HUDEP-2 (cell line): Measurements from ENCODE around the gene ADAMTS2.
A peak's percentile ranks its signal among the peaks of the same experiment; 100 is the strongest.

Experiments used
- DNase-seq, 76 experiments: peaks; one replicate each; lab custom pipeline; 2025; ENCODE audit not compliant: unreplicated experiment in 76 of 76; lab: John Stamatoyannopoulos, UW

The ADAMTS2 gene

DNA sequence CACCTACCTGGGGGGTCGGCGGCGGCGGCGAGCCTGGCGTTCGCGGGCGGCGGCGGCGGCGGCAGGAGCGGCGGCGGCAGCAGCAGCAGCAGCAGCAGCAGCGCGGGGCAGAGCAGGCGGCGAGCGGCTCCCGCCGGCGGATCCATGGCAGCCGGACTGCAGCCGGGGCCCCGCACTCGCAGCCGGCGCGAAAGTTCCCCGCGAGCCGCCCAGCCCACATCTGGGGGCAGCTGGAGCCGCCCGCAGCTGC is 153 bp downstream of the ADAMTS2 start:
- no peak for DNase-seq

DNA sequence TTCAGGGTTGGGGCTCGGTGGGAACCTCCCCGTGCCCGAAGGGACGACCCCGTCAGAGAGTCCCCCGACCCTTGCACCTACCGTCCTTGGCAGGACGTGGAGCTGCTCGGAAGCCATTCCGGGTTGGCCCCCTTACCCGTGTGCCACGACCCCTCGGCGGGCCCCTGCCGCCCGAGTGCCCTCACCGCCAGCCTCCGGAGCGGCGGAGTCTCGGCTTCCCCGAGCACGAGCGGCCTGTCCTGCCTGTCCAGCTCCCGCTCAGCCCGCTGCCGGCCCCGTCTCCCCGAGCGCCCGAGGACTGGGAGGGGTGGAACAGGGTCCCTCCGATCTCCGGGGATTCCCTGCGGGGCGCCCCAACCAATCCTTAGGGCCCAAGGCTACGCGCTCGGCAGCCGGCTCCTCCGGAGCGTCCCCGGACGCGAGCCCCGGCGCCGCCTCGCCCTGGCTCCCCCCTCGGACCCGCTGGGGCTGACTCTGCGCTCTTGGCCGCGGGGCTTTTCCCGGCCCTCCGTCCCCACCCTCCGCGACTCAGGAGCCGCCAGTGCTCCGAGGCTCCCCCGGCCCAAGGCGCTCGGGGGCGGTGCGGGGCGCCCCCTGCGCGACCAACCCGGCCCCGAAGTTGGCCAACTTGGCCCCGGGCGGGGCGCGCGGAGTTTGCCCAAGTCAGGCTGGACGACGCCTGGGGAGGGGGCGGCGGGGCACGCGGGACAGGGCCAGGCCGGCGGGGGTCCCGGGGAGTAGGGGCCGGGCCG is 654 bp downstream of the ADAMTS2 start:
- DNase-seq: no peak

- peak in 1 of 76 experiments; percentile 2 for DNase-seq
Observed at GRCh38 chr5:179343719-179344430, 1.4 kb downstream of the ADAMTS2 start.

DNA sequence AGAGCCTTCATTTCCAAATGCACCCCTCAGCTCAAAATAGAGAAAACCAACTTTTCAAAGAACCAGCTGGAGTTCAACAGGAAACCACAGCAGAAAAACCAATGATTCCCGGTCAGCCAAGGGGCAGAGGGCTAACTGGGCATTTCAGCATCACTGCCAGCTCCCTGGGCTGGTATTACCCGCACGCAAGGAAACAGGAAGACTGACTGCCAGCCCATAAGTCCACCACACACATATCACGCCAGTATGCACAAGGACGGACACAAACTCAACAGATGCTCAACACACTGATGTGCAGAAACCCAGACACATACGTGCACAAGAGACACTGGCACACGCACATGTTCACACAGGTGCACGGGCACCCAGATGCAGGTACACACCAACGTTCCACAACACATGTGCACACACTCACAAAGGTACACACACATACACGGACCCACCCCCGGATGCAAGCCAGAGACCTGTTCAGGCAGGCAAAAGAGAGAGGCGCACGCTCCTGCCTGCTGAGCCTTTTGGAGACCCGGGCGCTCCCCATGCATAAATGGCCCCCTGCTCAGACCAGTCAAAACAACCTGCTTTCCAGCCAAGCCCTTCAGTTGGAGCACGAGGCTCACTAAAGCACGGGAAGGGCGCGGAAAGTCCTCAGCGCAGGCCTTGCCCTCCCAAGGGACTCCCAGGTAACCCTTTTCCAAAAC is 2.1 kb downstream of the ADAMTS2 start:
- no peak for DNase-seq

GRCh38 chr5:179342577-179342976 is 2.7 kb downstream of the ADAMTS2 start:
- no peak for DNase-seq

DNA sequence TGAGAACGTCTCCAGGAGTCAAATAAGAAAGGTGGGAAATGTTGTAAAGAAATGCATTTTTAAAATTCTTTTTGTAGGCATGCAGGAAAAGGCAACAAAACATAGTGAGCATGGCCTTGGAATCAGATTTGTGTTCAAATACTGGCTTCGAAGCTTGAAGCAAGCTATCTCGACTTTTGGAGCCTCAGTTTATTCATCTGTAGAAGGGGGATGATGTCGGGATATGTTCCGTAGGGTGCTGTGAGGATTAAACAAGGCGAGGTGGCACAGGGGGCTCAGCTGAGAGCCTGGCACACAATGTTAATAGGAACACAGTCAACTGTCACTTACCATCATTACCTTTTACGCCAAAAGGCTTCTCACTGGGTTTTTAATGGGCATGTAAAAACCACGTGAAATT is 4.8 kb downstream of the ADAMTS2 start:
- no peak for DNase-seq

GRCh38 chr5:179339996-179340395 is 5.3 kb downstream of the ADAMTS2 start:
- DNase-seq: no peak

DNA sequence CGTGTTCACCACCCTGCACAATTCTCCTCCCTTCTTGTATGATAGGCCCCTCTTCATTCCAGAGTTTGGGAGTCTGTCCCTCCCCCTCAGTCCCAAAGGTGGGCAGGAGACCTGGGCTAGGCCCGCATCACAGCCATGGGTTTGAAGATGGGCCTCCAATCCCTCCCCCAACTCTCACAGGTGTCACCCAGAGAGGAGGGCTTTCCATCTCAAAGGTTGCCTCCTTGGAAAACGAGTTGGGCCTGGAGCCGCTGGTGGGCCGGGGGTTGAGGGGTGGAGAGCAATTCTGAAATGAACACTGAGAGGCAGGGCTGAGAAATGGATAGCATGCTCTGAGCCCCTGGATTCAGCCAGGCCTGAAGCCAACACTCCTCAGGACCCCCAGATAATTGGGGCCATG is 6.2 kb downstream of the ADAMTS2 start:
- DNase-seq: no peak

- DNase-seq: no peak
Observed at GRCh38 chr5:179337796-179338676, 7.2 kb downstream of the ADAMTS2 start.

GRCh38 chr5:179336871-179337795 is 8.1 kb downstream of the ADAMTS2 start:
- no peak for DNase-seq

GRCh38 chr5:179336126-179336870 is 9.0 kb downstream of the ADAMTS2 start:
- no peak for DNase-seq

- DNase-seq: no peak
Observed at GRCh38 chr5:179333796-179334761, 11.2 kb downstream of the ADAMTS2 start.

DNA sequence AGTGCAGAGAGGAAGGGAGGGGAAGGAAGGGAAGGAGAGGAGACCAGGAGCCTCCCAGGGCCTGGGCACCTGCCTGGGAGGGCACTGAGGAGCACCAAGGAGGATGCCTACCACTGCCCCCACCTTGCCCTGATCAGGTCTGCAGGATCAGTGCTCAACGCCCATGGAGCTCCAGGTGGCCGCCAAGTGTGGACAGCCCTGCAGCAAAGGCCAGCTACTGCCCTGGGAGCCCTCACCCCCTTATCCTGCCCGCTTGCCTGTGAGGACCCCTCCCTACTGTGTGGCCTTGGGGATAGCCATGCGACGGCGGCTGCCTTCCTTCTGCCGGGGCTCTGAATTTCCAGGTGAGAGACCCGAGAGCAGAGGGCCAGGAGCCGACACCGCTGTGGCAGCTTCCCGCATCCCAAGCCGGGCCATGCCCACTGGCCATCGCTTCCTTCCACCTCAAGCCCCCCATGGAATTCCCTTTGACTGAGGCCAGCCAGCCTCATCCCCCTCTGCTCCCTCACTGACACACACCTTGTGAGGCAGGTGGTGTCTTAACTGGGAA is 12.4 kb downstream of the ADAMTS2 start:
- no peak for DNase-seq

- DNase-seq: no peak
Observed at GRCh38 chr5:179331591-179332375, 13.5 kb downstream of the ADAMTS2 start.

DNA sequence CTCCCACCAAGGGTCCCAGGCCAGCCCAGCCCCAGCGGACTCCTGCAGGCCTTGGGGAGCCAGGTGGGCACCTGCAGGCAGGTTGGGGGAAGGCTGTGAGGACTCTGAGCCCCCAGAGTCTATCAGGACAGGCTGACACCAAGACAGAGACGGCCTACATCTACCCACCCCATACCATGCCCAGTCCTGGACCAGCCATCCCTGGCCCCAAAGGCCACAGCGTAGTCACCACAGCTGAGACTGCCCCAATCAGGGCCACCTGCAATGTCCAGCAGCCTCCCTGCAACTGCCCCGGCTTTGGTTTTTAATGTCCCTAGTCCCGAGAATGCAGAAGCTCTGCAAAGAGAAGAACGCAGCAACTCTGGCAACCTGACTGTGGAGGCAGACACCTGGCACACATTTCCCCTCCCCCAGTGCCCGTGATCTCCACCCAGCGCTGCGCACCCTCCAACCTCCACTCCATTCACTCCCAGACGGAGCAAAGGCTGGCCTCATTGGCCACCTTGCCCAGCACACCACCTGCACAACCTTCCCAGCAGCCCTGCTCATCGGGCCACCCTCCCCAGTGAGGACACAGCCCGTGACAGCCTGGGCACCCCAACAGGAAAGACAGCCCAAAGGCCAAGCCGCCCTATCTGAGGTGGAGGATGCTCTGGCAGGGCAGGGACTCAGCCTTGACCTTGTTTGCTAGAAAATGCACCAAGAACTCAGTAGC is 14.9 kb downstream of the ADAMTS2 start:
- DNase-seq: no peak

- DNase-seq: no peak
Observed at GRCh38 chr5:179328291-179328690, 17.0 kb downstream of the ADAMTS2 start.
